COLO668 (cell line): Measurements from ENCODE around the gene RNF220.

Source experiments
- DNase-seq: peaks from one replicate; lab custom pipeline; 2025; ENCODE audit not compliant: unreplicated experiment; lab: John Stamatoyannopoulos, UW

The RNF220 gene

DNA sequence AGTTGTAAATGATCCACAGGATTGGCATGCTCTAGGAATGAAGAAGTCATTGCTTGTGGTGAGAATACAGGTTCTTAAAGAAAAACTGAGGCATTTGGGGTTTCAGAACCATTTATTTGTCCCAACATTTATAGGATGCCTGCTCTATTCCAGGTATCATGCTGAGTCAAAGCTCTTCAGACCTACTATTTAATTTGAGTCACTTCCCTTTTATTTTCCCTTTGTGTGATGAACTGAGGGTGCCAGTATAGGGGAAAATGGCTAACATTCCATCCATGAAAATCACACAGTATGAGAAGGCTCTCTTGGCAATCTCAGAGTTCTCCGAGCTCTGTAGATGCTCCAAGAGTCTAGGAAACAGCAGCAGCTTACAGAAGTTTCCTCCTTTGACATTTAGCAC lies 110.4 kb downstream of the RNF220 start:
- DNase-seq: no peak

- DNase-seq: no peak
These were observed 114.1 kb downstream of the RNF220 start for GRCh38 chr1:44519035-44519676.

DNA sequence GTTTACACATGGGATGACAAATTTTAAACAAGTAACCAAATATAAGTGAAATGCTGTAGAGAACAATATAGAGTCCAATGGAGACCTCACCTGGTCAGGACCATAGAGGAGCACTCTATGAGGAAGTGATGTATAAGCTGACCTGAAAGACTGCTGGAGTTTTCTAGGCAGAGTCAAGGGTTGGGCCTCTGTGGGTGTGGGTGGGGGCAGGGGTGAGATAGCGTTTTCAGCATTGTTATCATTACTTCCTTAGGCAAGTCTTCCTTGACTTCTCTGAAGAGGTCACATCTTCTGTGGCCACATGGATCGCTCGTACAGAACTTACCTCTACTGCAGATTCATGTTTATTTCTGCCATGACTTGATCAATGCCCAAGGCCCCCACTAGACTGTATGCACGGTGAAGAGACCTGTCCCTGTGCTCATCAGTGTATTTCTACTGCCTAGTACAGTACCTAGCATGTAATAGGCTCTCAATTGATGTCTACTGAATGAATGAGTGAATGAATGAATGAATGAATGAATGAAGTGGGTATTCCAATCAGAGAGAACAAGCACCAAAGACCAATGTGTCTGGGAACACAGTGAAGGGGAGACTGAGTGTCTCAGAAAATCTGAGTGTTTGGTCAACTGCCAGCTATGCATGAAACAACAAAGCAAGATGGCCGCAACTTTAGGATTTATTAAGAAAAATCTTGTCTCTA lies 116.5 kb downstream of the RNF220 start:
- no peak for DNase-seq

- no peak for DNase-seq
These were observed 118.8 kb downstream of the RNF220 start for GRCh38 chr1:44523593-44524591.

DNA sequence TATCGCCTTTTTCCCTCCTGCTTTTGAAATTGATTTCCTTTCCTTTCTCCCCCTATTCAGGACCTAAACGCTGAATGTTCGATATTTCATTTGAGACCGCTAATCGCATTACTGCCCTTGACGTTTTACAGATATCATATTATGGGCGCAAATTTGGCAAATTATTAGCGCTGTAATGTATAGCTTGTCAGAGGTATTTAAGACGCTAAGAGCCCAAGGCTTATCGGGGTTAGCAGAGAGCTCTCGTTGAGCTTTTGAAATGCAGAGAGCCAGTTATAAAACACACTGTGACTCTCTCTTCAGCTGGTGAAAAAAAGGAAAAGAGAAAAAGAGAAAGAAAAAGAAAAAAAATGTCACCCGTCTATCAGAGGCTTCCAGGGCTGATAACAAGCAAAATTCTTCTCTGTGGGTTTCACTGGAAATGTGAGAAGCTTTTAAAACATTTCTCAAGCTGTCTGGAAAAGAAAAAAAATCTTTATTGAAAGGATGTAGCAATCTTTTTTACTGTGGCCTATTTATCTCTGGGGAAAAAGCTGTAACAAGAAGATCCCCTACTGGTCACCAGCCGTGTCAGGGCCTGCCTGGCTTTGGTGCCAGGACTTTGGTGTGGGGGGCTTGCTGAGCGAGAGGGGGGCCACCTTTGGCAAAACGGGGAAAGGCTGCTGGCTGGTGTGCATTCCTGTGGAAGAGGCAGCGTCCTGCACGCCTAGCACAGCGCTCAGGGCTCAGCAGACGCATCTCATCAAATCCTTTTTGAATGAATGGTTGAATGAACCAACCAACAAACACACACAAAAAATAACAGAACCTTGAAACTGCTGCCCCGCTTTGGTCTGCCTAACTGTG lies 119.8 kb downstream of the RNF220 start:
- DNase-seq: no peak

GRCh38 chr1:44526295-44527073 lies 121.4 kb downstream of the RNF220 start:
- DNase-seq: no peak

- DNase-seq: no peak
These were observed 126.9 kb downstream of the RNF220 start for GRCh38 chr1:44531785-44532566.

GRCh38 chr1:44532567-44532944 lies 127.5 kb downstream of the RNF220 start:
- no peak for DNase-seq

DNA sequence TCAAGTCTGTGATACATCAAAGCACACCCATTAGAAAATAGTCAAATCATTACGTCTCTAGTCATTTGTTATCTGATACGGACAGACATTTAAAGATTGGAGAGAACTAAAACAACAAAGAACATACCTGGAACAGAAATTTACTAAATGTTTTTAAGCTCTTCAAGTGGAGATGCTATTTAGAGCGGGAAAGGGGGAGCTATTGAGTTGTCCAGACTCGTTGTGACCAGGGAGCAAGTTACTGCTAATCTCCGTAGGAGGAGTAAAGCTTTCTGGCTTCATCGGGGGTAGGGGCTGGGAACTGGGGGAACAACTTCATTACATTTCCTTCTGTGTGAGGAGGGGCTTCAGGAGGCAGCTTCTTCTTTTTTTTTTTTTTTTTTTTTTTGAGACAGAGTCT lies 129.7 kb downstream of the RNF220 start:
- no peak for DNase-seq

DNA sequence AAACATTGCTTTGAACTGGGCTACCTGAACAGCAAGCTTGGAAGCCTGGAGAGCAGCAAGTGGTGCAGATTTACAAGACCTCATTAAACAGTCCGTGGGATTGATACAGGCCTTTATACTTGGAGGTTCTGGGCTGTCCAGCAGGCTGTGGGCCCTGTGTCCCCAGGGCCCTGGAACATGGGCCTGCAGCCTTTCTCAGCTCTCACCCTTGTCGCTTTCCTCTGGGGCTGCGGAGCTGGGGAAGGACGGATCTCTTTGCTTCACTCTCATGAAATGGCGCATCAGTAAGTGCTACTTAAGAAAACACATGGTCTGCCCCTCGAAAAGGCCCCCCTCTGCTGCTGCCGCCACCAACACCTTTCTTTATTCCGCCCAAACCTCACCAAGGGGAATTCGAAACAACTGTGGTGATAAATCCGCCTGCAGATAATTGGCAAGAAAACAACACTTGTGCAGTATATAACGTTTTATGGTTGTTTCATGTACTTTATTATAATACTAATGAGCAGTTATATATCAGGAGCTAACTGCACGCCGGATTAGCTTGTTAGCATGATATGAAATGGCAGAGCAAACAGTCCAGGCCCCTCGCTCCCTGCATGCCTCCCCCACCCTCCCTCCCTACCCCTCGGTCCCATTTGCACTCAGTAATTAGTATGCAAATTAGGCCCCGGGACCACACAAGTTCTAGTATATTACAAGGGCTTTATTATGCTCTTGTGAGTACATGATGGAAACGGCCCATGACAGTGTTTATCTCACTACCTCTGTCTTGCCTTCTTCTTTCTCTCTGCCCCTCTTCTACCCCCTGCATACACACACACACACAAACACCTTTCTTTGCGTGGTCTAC lies 131.5 kb downstream of the RNF220 start:
- DNase-seq: no peak

GRCh38 chr1:44537538-44537937 lies 132.5 kb downstream of the RNF220 start:
- no peak for DNase-seq

DNA sequence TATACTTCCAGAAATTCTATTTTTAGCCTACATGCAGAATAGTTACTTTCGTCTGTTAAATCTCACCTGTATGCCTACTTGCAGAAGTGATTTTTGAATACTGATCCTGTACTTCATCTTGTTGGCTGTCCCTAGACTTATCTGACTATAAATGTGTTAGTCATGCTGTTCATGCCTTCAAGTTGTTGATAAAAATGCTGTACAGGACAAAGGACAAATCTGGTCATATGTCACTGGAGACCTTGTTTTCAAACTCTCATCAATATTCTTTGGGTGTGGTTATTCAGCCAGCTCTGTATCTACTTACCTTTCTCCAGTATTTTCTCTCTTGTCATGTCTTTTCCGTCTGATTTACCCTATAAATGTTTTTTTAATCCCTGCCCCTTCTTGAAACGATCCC lies 132.9 kb downstream of the RNF220 start:
- DNase-seq: no peak

DNA sequence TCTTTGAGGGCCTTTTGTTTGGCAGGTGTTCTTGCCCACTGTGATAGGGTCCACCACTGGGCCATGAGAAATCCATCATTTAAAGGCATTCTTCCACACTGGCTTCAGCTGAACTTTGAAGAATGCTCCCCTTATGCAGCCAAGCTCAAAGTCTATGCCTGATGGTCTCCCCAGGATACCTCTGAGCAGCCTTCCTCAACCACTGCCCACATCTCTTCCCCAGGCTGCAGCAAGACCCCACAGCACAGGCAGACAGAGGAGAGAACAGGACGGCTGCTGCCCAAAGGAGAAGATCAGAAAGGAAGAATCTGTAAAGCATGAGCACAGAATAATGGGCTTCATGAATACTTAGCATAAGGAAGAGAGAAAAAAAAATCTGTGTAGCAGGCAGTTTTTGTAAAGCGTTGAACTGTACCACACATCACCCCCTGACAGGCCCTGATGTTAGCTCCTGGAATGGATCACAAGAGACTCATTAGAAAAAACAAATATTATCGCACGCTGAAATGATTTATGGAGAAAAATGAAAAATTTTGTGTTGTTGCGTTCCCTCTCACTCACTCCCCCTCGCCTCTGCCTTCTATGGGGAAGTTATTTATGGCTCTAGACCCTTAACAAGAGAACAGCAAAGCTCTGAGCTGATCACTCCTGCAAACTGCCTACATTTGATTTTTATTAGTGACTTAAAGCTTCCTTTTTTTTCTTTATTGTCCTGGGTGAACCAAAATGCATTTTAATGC lies 135.1 kb downstream of the RNF220 start:
- DNase-seq: no peak

DNA sequence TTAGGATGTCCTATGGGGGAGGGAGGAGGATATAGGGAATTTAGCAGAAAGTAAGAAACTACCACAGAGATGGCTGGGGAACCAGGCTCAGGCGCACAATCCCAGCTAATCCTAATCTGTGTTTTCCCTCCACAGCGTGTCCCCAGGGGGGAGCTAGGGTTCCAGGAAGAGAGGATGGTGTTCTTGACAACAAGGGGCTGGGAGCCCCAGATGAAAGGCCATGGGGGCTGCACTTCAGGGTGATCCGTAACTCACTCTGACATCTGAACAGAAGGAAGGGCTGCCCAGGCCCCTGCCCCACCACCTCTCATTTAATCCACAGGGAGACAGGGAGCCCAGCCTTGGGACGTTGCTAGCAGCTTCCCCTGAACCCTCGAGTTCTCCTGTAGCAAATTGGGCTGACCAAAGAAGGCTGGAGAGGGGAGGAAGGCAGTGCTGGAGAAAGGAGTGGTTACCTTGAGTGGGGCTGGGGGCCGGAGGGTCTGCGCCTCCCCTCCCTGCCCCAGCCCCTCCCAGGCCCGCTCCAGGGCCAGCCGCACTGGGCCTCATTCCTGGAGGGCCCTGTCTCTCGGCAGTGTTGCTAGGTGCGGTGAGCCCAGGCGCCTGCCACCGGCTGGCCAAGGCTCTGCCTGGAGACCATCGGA lies 137.5 kb downstream of the RNF220 start:
- DNase-seq: no peak

- no peak for DNase-seq
These were observed 138.1 kb downstream of the RNF220 start for GRCh38 chr1:44543064-44543744.

DNA sequence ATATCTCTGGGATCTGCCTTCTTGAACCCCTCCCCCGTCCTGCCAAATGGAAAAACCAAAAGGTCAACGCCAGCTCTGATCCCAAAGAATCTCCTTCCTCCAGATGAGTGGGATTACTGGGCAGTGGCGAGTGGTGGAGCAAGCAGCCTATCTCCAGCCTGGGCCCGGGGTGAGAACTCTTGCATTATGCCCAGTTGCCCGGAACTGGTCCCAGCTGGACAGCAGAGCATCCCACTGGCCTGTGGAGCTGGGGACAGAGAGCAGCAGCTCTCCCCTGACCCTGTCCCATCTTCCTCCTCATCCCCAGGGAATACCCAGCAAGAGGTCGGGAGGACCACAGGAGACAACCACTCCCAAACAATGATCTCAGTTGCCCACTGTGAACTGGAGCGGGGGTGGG lies 138.7 kb downstream of the RNF220 start:
- DNase-seq: no peak

- no peak for DNase-seq
These were observed 139.9 kb downstream of the RNF220 start for GRCh38 chr1:44544960-44545359.
